ENCODE measurements around the gene RBPJL.
A peak's percentile ranks its signal among the peaks of the same experiment; 100 is the strongest.

RBPJL gene

DNA sequence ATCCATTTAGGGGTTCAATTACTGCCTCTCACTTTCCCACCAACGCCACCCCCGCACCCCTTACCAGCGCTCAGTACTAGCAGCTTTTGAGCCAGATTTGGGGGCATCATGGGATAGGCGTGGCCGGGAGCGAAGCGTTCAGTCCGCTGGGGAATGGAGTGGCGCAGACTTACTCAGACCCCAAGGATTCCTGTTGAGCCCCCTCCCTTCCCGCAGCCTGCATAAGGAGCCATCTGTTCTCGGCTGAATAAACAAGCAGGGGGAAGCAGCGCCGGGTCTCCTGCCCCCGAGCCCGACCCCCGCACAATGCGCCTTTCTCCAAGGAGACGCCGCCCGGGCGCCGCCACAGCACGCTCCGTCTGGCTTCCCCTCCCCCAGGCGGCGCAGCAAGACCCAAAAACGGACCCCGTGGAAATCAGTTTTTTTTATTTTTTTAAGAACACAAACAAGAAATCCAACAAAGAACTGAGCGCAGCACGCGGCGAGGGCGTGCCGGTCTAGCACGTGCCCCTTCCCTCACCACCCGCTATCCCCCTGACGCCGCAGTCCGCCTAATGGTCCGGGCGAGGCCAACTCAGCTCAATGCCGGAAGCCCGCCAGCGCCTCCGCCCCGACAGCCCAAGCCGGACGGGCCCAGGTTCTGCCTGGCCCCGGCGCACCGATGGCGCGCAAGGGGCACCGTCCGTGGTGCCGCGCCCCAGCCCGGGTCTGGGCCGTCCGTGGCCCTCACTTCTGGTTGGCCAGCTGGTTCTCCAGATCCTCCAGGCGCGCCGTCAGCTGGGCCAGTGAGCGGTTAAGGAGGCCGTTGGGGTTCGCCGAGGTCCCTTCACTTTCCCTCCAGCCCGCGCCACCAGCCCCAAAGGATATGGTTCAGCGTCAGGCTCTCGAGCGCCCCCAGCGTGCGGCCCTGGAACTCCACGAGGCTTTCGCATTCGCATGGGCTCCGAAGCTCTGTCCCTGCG, 13.3 kb upstream of the RBPJL start:
- peak; percentile 63 to 93 (median 82) for DNase-seq (ENCODE audit: low read depth in 2 of 3, low spot score in 2 of 3)

- DNase-seq (ENCODE audit: low read depth in 2 of 3, low spot score in 2 of 3), result no peak
Observed at GRCh38 chr20:45294003-45294368, 12.7 kb upstream of the RBPJL start.

DNA sequence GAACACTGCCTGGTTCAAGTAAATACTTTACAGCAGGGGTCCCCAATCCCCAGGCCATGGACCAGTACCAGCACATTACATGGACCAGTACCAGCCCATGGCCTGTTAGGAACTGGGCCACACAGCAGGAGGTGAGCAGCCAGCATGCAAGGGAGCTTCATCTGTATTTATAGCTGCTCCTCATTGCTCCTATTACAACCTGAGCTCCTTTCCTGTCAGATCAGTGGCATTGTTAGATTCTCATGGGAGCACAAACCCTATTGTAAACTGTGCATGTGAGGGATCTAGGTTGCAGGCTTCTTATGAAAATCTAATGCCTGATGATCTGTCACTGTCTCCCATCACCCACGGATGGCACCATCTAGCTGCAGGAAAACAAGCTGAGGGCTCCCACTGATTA, 12.0 kb upstream of the RBPJL start:
- no peak for DNase-seq (ENCODE audit: low read depth in 2 of 3, low spot score in 2 of 3)

GRCh38 chr20:45297786-45298497, 8.7 kb upstream of the RBPJL start:
- DNase-seq (ENCODE audit: low read depth in 2 of 3, low spot score in 2 of 3), result no peak

DNA sequence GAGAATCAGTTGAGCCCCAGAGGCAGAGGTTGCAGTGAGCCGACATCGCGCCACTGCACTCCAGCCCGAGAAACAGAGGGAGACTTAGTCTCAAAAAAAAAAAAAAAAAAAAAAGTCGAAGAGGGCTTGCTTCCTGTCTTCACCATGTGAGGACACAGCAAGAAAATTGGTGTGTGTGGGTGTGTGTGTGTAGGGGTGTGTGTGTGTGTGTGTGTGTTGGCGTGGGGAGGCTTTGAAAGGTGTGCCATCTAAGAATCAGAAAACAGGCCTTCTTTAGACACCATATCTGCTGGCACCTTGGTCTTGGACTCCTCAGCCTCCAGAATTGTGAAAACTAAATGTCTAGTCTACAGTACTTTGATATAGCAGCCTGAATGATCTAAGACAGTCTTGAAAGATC, 6.9 kb upstream of the RBPJL start:
- no peak for DNase-seq (ENCODE audit: low read depth in 2 of 3, low spot score in 2 of 3)

DNA sequence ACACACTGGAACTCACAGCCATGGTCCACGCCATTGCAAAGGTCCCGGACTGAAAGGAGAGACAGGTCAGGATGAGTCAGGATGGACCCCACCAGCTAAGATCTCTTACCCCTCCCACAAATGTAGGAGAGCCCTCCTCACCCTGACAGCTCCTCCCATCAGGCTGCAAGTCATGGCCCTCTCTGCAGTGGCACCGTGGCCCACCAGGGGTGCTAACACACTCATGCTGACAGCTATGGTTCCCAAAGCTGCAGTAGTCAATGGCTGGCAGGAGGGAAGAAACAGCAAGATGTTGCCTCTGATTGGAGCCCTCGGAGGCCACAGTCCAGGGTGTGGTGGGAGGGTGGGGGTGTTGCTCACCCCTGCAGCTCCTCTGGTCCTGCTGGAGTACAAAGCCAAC, 5.7 kb upstream of the RBPJL start:
- DNase-seq (ENCODE audit: low read depth in 2 of 3, low spot score in 2 of 3), result peak in 1 of 3 experiments; percentile 33

DNA sequence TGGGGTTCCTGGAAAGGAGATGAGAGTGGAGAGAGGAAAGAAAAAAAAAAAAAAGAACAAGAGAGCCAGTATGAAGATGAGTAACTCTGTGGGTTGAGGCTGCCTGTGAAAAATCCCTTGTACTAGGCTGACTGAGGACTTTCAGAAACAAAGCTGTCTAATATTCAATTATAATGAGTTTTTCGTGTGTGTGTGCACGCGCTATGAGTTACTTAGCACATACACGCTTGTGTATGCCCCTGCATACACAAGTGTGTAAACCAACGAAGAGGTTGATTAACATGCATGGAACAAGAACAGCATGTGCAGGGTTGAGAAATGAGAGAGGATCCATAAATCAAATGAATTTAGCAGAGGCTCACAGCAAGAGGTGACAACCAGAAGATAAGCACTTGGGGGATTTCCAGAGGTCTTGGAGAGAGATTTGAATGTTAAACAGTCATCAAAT, 4.8 kb upstream of the RBPJL start:
- DNase-seq (ENCODE audit: low read depth in 2 of 3, low spot score in 2 of 3), result no peak

DNA sequence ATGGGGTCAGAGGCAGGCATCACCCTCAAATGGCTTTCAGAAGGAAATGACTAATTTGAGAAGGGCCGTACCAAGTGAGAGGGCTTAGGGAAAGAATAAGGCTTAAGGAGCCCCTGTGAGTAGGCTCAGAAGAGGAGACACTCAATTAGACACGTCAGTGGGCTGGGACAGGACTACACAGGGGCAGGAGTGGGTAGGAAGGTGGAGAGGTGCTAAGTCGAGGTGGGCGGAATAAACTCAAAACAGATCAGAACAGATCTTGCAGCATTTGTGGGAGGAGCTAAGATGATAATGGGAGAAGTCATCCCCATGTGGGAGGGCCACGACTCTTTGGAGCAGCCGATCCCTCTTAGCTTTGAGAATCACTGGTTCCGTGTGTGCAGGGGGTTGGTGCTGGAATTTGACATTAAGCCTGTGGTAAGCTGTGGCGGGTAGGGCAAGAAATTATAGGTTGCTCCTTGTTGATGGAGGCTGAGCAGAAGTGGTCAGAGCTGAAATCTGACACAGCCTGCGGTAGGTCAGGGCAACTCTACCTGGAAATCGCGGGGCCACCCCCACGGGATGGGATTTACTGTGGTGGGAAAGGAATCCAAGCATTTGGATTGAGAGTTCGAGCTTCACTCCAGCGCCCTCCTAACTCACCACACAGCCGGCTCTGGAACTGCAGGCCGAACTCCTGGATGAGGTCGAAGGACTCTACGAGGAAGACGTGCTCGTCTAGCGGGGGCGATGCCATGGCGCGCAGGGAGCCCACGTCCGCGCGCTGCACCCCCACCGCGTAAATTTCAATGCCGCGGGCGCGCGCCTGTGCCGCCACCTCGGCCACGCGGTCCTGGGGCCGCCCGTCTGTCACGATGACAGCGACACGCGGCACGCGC, 2.8 kb upstream of the RBPJL start:
- no peak for DNase-seq (ENCODE audit: low read depth in 2 of 3, low spot score in 2 of 3)

GRCh38 chr20:45304464-45304999, 2.1 kb upstream of the RBPJL start:
- DNase-seq (ENCODE audit: low read depth in 2 of 3, low spot score in 2 of 3), result no peak

GRCh38 chr20:45305262-45305661, 1.4 kb upstream of the RBPJL start:
- DNase-seq (ENCODE audit: low read depth in 2 of 3, low spot score in 2 of 3), result no peak

- no peak for DNase-seq (ENCODE audit: low read depth in 2 of 3, low spot score in 2 of 3)
Observed at GRCh38 chr20:45307076-45307640, 518 bp downstream of the RBPJL start.

- DNase-seq (ENCODE audit: low read depth in 2 of 3, low spot score in 2 of 3), result no peak
Observed at GRCh38 chr20:45308117-45308778, 1.6 kb downstream of the RBPJL start, which contains the start of gene MATN4. TSS of gene MATN4 (minus strand) at chr20:45308299. CDS start at chr20:45305582, 2,717 bp downstream.

DNA sequence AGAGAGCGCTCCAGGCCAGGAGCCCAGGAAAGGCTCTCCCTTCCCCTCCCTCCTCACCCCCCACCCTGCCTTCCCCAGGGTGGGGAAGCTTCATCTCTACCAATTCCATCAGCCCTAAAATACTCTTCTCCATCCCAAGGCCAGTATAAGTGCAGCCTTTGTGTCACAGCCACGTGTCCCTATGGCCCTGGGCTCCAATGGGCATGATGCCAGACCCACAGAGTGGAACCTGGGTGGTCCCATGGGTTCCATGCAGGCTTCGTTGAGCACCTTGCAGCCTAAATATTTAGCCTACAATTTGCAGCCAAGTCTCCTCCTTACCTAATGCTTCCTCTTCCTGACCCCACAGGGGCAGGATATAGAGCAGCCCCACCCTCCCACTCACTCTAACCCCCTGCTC, 2.4 kb downstream of the RBPJL start:
- no peak for DNase-seq (ENCODE audit: low read depth in 2 of 3, low spot score in 2 of 3)

- peak; percentile 36 to 52 (median 42) for DNase-seq (ENCODE audit: low read depth in 2 of 3, low spot score in 2 of 3)
Observed at GRCh38 chr20:45311589-45312211, 5.1 kb downstream of the RBPJL start.

DNA sequence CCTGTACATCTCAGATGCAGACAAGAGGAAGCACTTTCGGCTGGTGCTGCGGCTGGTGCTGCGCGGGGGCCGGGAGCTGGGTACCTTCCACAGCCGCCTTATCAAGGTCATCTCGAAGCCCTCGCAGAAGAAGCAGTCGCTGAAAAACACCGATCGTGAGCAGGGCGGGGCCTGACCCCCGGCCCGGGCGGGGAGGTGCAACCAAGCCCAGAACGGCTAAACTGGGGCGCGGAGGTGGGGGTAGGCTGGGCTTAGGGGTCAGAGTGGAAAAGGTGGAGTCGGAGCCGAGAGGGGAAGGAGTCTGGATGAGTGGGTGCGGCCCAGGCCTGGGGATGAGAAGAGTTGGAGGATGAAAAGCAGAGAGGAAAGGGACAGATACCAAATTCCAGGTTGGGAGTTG, 5.6 kb downstream of the RBPJL start:
- DNase-seq (ENCODE audit: low read depth in 2 of 3, low spot score in 2 of 3), result no peak

DNA sequence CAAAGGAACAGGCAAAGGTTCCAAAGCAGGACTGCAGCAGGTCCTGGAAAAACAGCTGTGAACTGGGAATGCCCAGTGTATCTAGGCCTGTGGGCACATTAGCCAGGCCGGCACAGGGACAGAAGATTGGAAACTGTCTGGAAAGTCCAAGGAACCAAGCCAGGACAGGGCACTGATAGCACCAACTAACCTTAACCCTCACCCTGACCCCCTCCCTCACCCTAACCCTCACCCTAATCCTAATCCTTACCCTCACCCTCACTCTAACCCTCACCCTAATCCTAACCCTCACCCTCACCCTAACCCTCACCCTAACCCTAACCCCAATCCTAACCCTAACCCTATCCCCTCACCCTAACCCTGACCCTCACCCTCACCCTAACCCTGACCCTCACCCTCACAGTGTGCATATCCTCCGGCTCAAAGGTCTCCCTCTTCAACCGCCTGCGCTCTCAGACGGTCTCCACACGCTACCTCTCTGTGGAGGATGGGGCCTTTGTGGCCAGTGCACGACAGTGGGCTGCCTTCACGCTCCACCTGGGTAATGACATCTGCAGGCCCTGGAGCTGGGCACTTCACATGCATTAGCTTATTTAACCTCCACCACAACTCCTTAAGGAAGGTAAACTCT, 6.5 kb downstream of the RBPJL start:
- DNase-seq (ENCODE audit: low read depth in 2 of 3, low spot score in 2 of 3), result no peak

- DNase-seq (ENCODE audit: low read depth in 2 of 3, low spot score in 2 of 3), result no peak
Observed at GRCh38 chr20:45313943-45314342, 7.3 kb downstream of the RBPJL start.

GRCh38 chr20:45315672-45316071, 9.0 kb downstream of the RBPJL start:
- no peak for DNase-seq (ENCODE audit: low read depth in 2 of 3, low spot score in 2 of 3)

Measured in activated CD8-positive, alpha-beta memory T cell treated with anti-CD3 and anti-CD28 coated beads for 48 hours (primary cell).